ENCODE results near the gene NDST3.

Gene NDST3

GRCh38 chr4:118032691-118033090 lies 1.6 kb upstream of the NDST3 start:
- Histone ChIP-seq H3K4me3 (ENCODE audit: insufficient read depth, low read length, poor library complexity, severe bottlenecking) (no peak overlapping the region), H4K20me1 (ENCODE audit: low read depth, low read length) (no peaks in the 10 kb centered on the region), H3K9me3 (ENCODE audit: insufficient read depth, low read length) (no peaks in the 10 kb centered on the region), H3K27ac (ENCODE audit: low read depth, low read length) (no peak overlapping the region), H3K27me3 (ENCODE audit: low read length) (no peaks in the 10 kb centered on the region), H3K9ac (ENCODE audit: low read length) (no peak overlapping the region), H3K9me2 (replicated peaks; ENCODE audit: insufficient read depth, low read length) (no peaks in the 10 kb centered on the region), H3K36me3 (ENCODE audit: low read length) (no peaks in the 10 kb centered on the region), H3K4me2 (ENCODE audit: low read depth, low read length, poor library complexity, severe bottlenecking) (no peak overlapping the region), H2AFZ (ENCODE audit: low read depth, low read length, severe bottlenecking) (no peak overlapping the region), H3K79me2 (ENCODE audit: insufficient read depth, low read length) (no peaks in the 10 kb centered on the region), H3F3A (ENCODE audit: insufficient read depth) (no peaks in the 10 kb centered on the region)
- TF ChIP-seq CTCF (IDR thresholded peaks at IDR 0.05; ENCODE audit: insufficient read depth, low read length, poor library complexity, severe bottlenecking), result no peak
- TF ChIP-seq EZH2phosphoT487 (conservative IDR thresholded peaks at IDR 0.05; ENCODE audit: low read length), result no peak

GRCh38 chr4:118033148-118034052 lies 886 bp upstream of the NDST3 start:
- Histone ChIP-seq H4K20me1 (ENCODE audit: low read depth, low read length) (no peaks in the 10 kb centered on the region), H3K79me2 (ENCODE audit: insufficient read depth, low read length) (no peaks in the 10 kb centered on the region), H3K4me2 (ENCODE audit: low read depth, low read length, poor library complexity, severe bottlenecking) (no peak overlapping the region), H3K27ac (ENCODE audit: low read depth, low read length) (no peak overlapping the region), H3K4me3 (ENCODE audit: insufficient read depth, low read length, poor library complexity, severe bottlenecking) (no peak overlapping the region), H3K9ac (ENCODE audit: low read length) (no peak overlapping the region), H2AFZ (ENCODE audit: low read depth, low read length, severe bottlenecking) (no peak overlapping the region), H3K36me3 (ENCODE audit: low read length) (no peaks in the 10 kb centered on the region), H3K9me3 (ENCODE audit: insufficient read depth, low read length) (no peaks in the 10 kb centered on the region), H3K27me3 (ENCODE audit: low read length) (no peaks in the 10 kb centered on the region), H3K9me2 (replicated peaks; ENCODE audit: insufficient read depth, low read length) (no peaks in the 10 kb centered on the region), H3F3A (ENCODE audit: insufficient read depth) (no peaks in the 10 kb centered on the region)
- TF ChIP-seq EZH2phosphoT487 (conservative IDR thresholded peaks at IDR 0.05; ENCODE audit: low read length) (no peak), CTCF (IDR thresholded peaks at IDR 0.05; ENCODE audit: insufficient read depth, low read length, poor library complexity, severe bottlenecking) (no peak)

- Histone ChIP-seq H3K9me2 (replicated peaks; ENCODE audit: insufficient read depth, low read length) (no peaks in the 10 kb centered on the region), H3K36me3 (ENCODE audit: low read length) (no peaks in the 10 kb centered on the region), H4K20me1 (ENCODE audit: low read depth, low read length) (no peaks in the 10 kb centered on the region), H3K27ac (ENCODE audit: low read depth, low read length) (no peak overlapping the region), H3F3A (ENCODE audit: insufficient read depth) (no peaks in the 10 kb centered on the region), H3K9me3 (ENCODE audit: insufficient read depth, low read length) (no peaks in the 10 kb centered on the region), H3K79me2 (ENCODE audit: insufficient read depth, low read length) (no peaks in the 10 kb centered on the region), H3K27me3 (ENCODE audit: low read length) (no peaks in the 10 kb centered on the region), H2AFZ (ENCODE audit: low read depth, low read length, severe bottlenecking) (no peak overlapping the region), H3K4me2 (ENCODE audit: low read depth, low read length, poor library complexity, severe bottlenecking) (no peak overlapping the region), H3K9ac (ENCODE audit: low read length) (no peak overlapping the region), H3K4me3 (ENCODE audit: insufficient read depth, low read length, poor library complexity, severe bottlenecking) (no peak overlapping the region)
- TF ChIP-seq CTCF (IDR thresholded peaks at IDR 0.05; ENCODE audit: insufficient read depth, low read length, poor library complexity, severe bottlenecking), result no peak
- no peak for TF ChIP-seq EZH2phosphoT487 (conservative IDR thresholded peaks at IDR 0.05; ENCODE audit: low read length)
Observed at GRCh38 chr4:118035309-118035708, 1.0 kb downstream of the NDST3 start.

All from SU-DHL-6 (cell line).